ENCODE measurements around the gene SUPV3L1. TPM values are rescaled to one million over a fixed set of nuclear protein-coding genes. Genes with fewer than 3 reads are reported as not detected.
A peak's percentile ranks its signal among the peaks of the same experiment; 100 is the strongest.

The SUPV3L1 gene
- total RNA-seq, 2 experiments from 2014 or later, result 78.1 to 78.7 TPM

- peaks cover 8% of the 10 kb centered on the region for H3K36me3 Mint-ChIP-seq (ENCODE audit: low read depth)
- Histone ChIP-seq H3K36me3 (ENCODE audit: insufficient read depth, low read length) (peaks cover 6% of the 10 kb centered on the region), H3K27ac (ENCODE audit: low read depth in 1 of 2, low read length in 2 of 2) (no peak overlapping the region), H3K4me1 (ENCODE audit: insufficient read depth, low read length) (peaks cover 41% of the 10 kb centered on the region), H3K4me3 (ENCODE audit: low read length) (no peak overlapping the region), H3K27me3 (ENCODE audit: control insufficient read depth in 1 of 2, insufficient read depth in 2 of 2, low read length in 2 of 2) (no peaks in the 10 kb centered on the region), H3K9me3 (ENCODE audit: control insufficient read depth in 1 of 2, insufficient read depth in 1 of 2, low read length in 2 of 2) (no peaks in the 10 kb centered on the region)
- no peaks in the 10 kb centered on the region for H3K27me3 Mint-ChIP-seq
- no peak overlapping the region for H3K4me3 Mint-ChIP-seq
- intact Hi-C loops (cut with DNase I, micrococcal nuclease), result loop anchor here (1.0 to 10.0 kb wide), 6 partner anchors 80 to 400 kb away; no protein-coding TSS in a partner anchor
- H3K9me3 Mint-ChIP-seq, result no peaks in the 10 kb centered on the region
- TF ChIP-seq CTCF (IDR thresholded peaks at IDR 0.05), result peak; percentile 91
- peak; percentile 82 for ATAC-seq (ENCODE audit: poor library complexity)
- ChIA-PET CTCF (interaction anchor here (1.0 to 4.7 kb wide), 3 partner anchors 12 to 154 kb away, joined by 4 to 48 read pairs (median 4); no protein-coding TSS in a partner anchor), POLR2A (interaction anchor here (1.1 kb wide), 1 partner anchor 155 kb away, joined by 3 read pairs; no protein-coding TSS in a partner anchor)
- DNase-seq, result peak; percentile 72 to 94 (median 86)
- peaks cover 26% of the 10 kb centered on the region for H3K4me1 Mint-ChIP-seq (ENCODE audit: low read depth)
- H3K27ac Mint-ChIP-seq, result no peak overlapping the region
These were observed 57.6 kb downstream of the SUPV3L1 start for GRCh38 chr10:69237528-69238159.

- Histone ChIP-seq H3K4me1 (ENCODE audit: insufficient read depth, low read length) (peaks cover 26% of the 10 kb centered on the region), H3K9me3 (ENCODE audit: control insufficient read depth in 1 of 2, insufficient read depth in 1 of 2, low read length in 2 of 2) (no peaks in the 10 kb centered on the region), H3K4me3 (ENCODE audit: low read length) (no peak overlapping the region), H3K36me3 (ENCODE audit: insufficient read depth, low read length) (peaks cover 16% of the 10 kb centered on the region), H3K27ac (ENCODE audit: low read depth in 1 of 2, low read length in 2 of 2) (no peak overlapping the region), H3K27me3 (ENCODE audit: control insufficient read depth in 1 of 2, insufficient read depth in 2 of 2, low read length in 2 of 2) (no peaks in the 10 kb centered on the region)
- no peaks in the 10 kb centered on the region for H3K9me3 Mint-ChIP-seq
- CTCF ChIA-PET, result interaction anchor here (0.7 to 4.7 kb wide), 2 partner anchors 135 to 152 kb away, joined by 3 to 48 read pairs; no protein-coding TSS in a partner anchor
- no peak overlapping the region for H3K4me3 Mint-ChIP-seq
- no peak overlapping the region for H3K27ac Mint-ChIP-seq
- POLR2A ChIA-PET, result interaction anchor here (1.6 kb wide), 1 partner anchor 154 kb away, joined by 4 read pairs; no protein-coding TSS in a partner anchor
- no peaks in the 10 kb centered on the region for H3K27me3 Mint-ChIP-seq
- H3K36me3 Mint-ChIP-seq (ENCODE audit: low read depth), result peaks cover 12% of the 10 kb centered on the region
- DNase-seq (no peak), ATAC-seq (ENCODE audit: poor library complexity) (no peak)
- TF ChIP-seq CTCF (IDR thresholded peaks at IDR 0.05), result no peak
- peaks cover 17% of the 10 kb centered on the region for H3K4me1 Mint-ChIP-seq (ENCODE audit: low read depth)
- intact Hi-C loops (cut with DNase I, micrococcal nuclease), result loop anchor here (2.0 to 10.0 kb wide), 4 partner anchors 78 to 398 kb away; no protein-coding TSS in a partner anchor
These were observed 59.1 kb downstream of the SUPV3L1 start for GRCh38 chr10:69239136-69239535.

GRCh38 chr10:69239816-69240434, 59.9 kb downstream of the SUPV3L1 start:
- Mint-ChIP-seq H3K9me3 (no peaks in the 10 kb centered on the region), H3K27ac (no peak overlapping the region), H3K4me3 (no peak overlapping the region), H3K4me1 (ENCODE audit: low read depth) (peaks cover 13% of the 10 kb centered on the region), H3K36me3 (ENCODE audit: low read depth) (peaks cover 15% of the 10 kb centered on the region), H3K27me3 (no peaks in the 10 kb centered on the region)
- no peak for TF ChIP-seq CTCF (IDR thresholded peaks at IDR 0.05)
- DNase-seq, result no peak
- no peaks in the 10 kb centered on the region for H3K27me3 ChIP-seq (ENCODE audit: control insufficient read depth in 1 of 2, insufficient read depth in 2 of 2, low read length in 2 of 2)
- H3K9me3 ChIP-seq (ENCODE audit: control insufficient read depth in 1 of 2, insufficient read depth in 1 of 2, low read length in 2 of 2), result no peaks in the 10 kb centered on the region
- POLR2A ChIA-PET, result interaction anchor here (1.6 kb wide), 1 partner anchor 153 kb away, joined by 4 read pairs; no protein-coding TSS in a partner anchor
- intact Hi-C loops (cut with DNase I, micrococcal nuclease), result loop anchor here (2.0 to 10.0 kb wide), 5 partner anchors 62 to 397 kb away; no protein-coding TSS in a partner anchor
- peaks cover 18% of the 10 kb centered on the region for H3K4me1 ChIP-seq (ENCODE audit: insufficient read depth, low read length)
- no peak overlapping the region for H3K27ac ChIP-seq (ENCODE audit: low read depth in 1 of 2, low read length in 2 of 2)
- no peak overlapping the region for H3K4me3 ChIP-seq (ENCODE audit: low read length)
- H3K36me3 ChIP-seq (ENCODE audit: insufficient read depth, low read length), result peaks cover 18% of the 10 kb centered on the region
- CTCF ChIA-PET, result interaction anchor here (0.7 to 4.7 kb wide), 3 partner anchors 134 to 763 kb away, joined by 3 to 48 read pairs (median 3); no protein-coding TSS in a partner anchor
- ATAC-seq (ENCODE audit: poor library complexity), result no peak

All from CD4-positive, alpha-beta T cell (primary cell).